BJ (cell line): ENCODE results near the gene CFAP46. TPM values are rescaled to one million over a fixed set of nuclear protein-coding genes. Genes with fewer than 3 reads are reported as not detected.
A peak's percentile ranks its signal among the peaks of the same experiment; 100 is the strongest.
"Not testable (repeated sequence)": the region's sequence is repeated elsewhere in the genome, so short reads cannot be mapped to it uniquely, and the experiment has no call there.

Experiments
- CTCF ChIA-PET: fragments of 350-600 bp; formaldehyde crosslinking; extraction: SDS; loops from one replicate; lab custom pipeline; 2021; ENCODE audit warnings: antibody characterized with exemption, inconsistent platforms; lab: Yijun Ruan, JAX
- POLR2A ChIA-PET: fragments of 300-600 bp; sonication (Branson Sonifier 250); formaldehyde crosslinking; extraction: SDS; loops from one replicate; lab custom pipeline; 2021; ENCODE audit warnings: antibody characterized with exemption; lab: Charles Lee
- DNase-seq: peaks from one replicate; pipeline ENCODE4 v3.0.0-alpha.2; 2011; ENCODE audit warnings: low read depth
- H3K27me3 ChIP-seq: 2 replicates; pipeline ENCODE4 v1.6.0; 2011; ENCODE audit warnings: low read length; ENCODE audit not compliant: control insufficient read depth, insufficient read depth
- H3K36me3 ChIP-seq: 2 replicates; pipeline ENCODE4 v1.5.1; 2011; ENCODE audit warnings: low read length; ENCODE audit not compliant: control insufficient read depth, insufficient read depth
- H3K4me3 ChIP-seq: 2 replicates; pipeline ENCODE4 v1.5.1; 2011; ENCODE audit warnings: low read depth, mild to moderate bottlenecking, control low read depth, low read length
- CTCF ChIP-seq: IDR thresholded peaks from 2 replicates; pipeline ENCODE4 v1.5.1; 2011; ENCODE audit warnings: low read depth, mild to moderate bottlenecking, control low read depth, inconsistent platforms, low read length, moderate library complexity; ENCODE audit not compliant: insufficient read depth
- polyA plus RNA-seq: library from polyadenylated mRNA; depleted of rRNA; stranded (reverse); fragments of >200 nt; gene quantifications from 2 replicates; pipeline ENCODE4 v1.2.3, GENCODE V29; 2011

Gene CFAP46
- polyA plus RNA-seq, 1 experiment, result 1.8 TPM

GRCh38 chr10:132899054-132899750, 43.2 kb downstream of the CFAP46 start:
- CTCF ChIA-PET, result no interaction called here
- POLR2A ChIA-PET, result no interaction called here
- no peak for DNase-seq
- Histone ChIP-seq H3K36me3 (no peaks in the 10 kb centered on the region), H3K27me3 (peaks cover 6% of the 10 kb centered on the region), H3K4me3 (no peak overlapping the region)
- TF ChIP-seq CTCF, result no peak

- ChIA-PET POLR2A (no interaction called here), CTCF (interaction anchor here (1.0 kb wide), 1 partner anchor 16 kb away, joined by 3 read pairs; no protein-coding TSS in a partner anchor)
- TF ChIP-seq CTCF, result no peak
- DNase-seq, result no peak
- no peak overlapping the region for H3K4me3 ChIP-seq
- peaks cover 8% of the 10 kb centered on the region for H3K27me3 ChIP-seq
- H3K36me3 ChIP-seq, result no peaks in the 10 kb centered on the region
Measured at GRCh38 chr10:132898391-132899053, 43.8 kb downstream of the CFAP46 start.

GRCh38 chr10:132897516-132898381, 44.6 kb downstream of the CFAP46 start:
- POLR2A ChIA-PET, result no interaction called here
- no peak for DNase-seq

GRCh38 chr10:132893786-132894185, 48.6 kb downstream of the CFAP46 start:
- peaks cover 17% of the 10 kb centered on the region for H3K27me3 ChIP-seq
- H3K36me3 ChIP-seq, POLR2A ChIA-PET, DNase-seq, H3K4me3 ChIP-seq: not testable (repeated sequence)
- CTCF ChIA-PET, result interaction anchor here (1.1 to 1.6 kb wide), 3 partner anchors 9 to 239 kb away, joined by 3 to 5 read pairs (median 4); no protein-coding TSS in a partner anchor
- peak; percentile 14; the same call in 1 of the 2 replicates for TF ChIP-seq CTCF

More at GRCh38 chr10:132897516-132898381, 44.6 kb downstream of the CFAP46 start:
- peaks cover 10% of the 10 kb centered on the region for H3K27me3 ChIP-seq
- no peak overlapping the region for H3K4me3 ChIP-seq
- no peaks in the 10 kb centered on the region for H3K36me3 ChIP-seq
- CTCF ChIA-PET, result interaction anchor here (1.0 kb wide), 1 partner anchor 15 kb away, joined by 3 read pairs; no protein-coding TSS in a partner anchor
- TF ChIP-seq CTCF, result no peak

GRCh38 chr10:132893090-132893489, 49.3 kb downstream of the CFAP46 start:
- POLR2A ChIA-PET, result no interaction called here
- H3K27me3 ChIP-seq, result peaks cover 17% of the 10 kb centered on the region

More at GRCh38 chr10:132893090-132893489, 49.3 kb downstream of the CFAP46 start:
- no peak for DNase-seq
- H3K36me3 ChIP-seq, result no peaks in the 10 kb centered on the region
- CTCF ChIA-PET, result interaction anchor here (1.0 to 1.1 kb wide), 2 partner anchors 9 to 10 kb away, joined by 3 read pairs; no protein-coding TSS in a partner anchor
- H3K4me3 ChIP-seq, result no peak overlapping the region
- no peak for TF ChIP-seq CTCF
